Measurements from ENCODE around the gene IFT43. TPM values are rescaled to one million over a fixed set of nuclear protein-coding genes. Genes with fewer than 3 reads are reported as not detected.

IFT43 gene
- total RNA-seq, 1 experiment from 2014 or later: 20.0 TPM

DNA sequence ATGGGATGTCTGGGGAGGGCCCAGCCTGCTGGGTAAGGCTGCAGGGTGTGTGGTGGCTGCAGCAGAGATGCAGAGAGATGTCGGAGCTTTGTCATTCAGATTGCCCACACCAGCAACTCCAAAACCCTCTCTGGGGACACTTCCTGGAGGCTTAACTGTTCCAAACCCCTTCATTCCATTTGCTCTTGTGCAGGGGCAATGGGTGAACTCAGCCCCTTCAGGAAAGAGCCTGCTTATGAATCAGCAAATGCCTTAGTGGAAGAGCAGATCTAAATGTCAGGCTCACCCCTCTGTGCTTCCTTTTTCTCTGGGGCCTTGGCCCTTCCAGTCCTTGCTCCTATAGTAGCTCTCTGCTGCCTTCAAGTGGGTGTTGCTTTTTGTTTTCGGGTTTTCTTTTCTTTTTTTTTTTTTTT, 129.5 kb downstream of the IFT43 start:
- H3K27me3 ChIP-seq (ENCODE audit: control insufficient read depth, insufficient read depth, low read length): no peaks in the 10 kb centered on the region
- no peak for DNase-seq (ENCODE audit: low read depth, low spot score)
- no peak overlapping the region for H3K4me3 ChIP-seq (ENCODE audit: low read depth in 2 of 2, low read length in 2 of 2)
- no peak overlapping the region for H3K27ac ChIP-seq (ENCODE audit: low read length)
- no peak for ATAC-seq
- TF ChIP-seq TCF7L2 (IDR thresholded peaks at IDR 0.05; ENCODE audit: low read depth, low read length) (no peak), SIN3A (IDR thresholded peaks at IDR 0.05; ENCODE audit: borderline replicate concordance, insufficient read depth, low read depth, low read length) (no peak)
- no peaks in the 10 kb centered on the region for H3K9me3 ChIP-seq (ENCODE audit: control insufficient read depth, insufficient read depth, low read depth, low read length)
- intact Hi-C loops (cut with micrococcal nuclease; ENCODE audit: unreplicated experiment): no loop called here
- ChIA-PET POLR2A (no interaction called here), CTCF (no interaction called here)
- no TSS peak for BruUV-seq (replicated peaks)
- in situ Hi-C loops (cut with HindIII; ENCODE audit: low pct_unique_long_range_greater_than_20kb, low sequenced_read_pairs): no loop called here
- H3K36me3 ChIP-seq (ENCODE audit: control insufficient read depth, insufficient read depth, low read length): no peaks in the 10 kb centered on the region
- H3K4me1 ChIP-seq (ENCODE audit: control insufficient read depth, insufficient read depth, low read length): no peaks in the 10 kb centered on the region

DNA sequence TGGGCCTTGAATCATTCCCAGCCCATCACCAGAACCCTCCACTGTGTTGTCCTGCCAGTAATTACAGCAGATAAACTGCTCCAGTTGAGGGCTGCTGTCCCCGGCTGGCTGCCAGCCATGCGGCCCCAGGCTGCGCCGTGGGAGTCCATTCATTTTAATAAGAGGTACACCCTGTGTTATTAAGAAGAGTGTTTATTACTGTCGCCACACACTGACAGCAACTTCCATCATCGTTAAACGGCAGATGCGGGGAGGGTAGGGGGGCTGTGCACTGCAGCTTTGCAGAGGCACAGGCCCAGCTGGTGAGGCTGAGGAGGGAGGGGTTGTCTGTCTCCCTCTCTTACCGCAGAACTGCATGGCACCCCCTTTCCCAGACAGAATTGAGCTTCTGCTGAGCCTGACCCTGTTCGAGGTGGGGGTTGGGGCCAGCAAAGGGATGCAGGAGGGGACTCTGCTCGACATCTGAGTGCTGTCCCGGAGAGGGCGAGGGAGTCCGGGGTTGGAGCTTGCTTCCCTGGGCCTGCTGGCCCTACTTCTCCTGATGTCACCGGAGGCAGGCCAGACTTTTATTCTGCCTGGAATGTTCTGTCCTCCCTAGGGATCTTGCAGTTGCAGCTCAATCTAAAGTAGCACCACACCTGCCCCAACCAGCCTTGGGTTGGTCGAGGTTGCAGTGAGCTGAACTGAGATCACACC, 132.4 kb downstream of the IFT43 start:
- no peak for TF ChIP-seq SIN3A (IDR thresholded peaks at IDR 0.05; ENCODE audit: borderline replicate concordance, insufficient read depth, low read depth, low read length)
- TF ChIP-seq POLR2AphosphoS5 (IDR thresholded peaks at IDR 0.05; ENCODE audit: low read depth, low read length): no peak
- TF ChIP-seq TCF7L2 (IDR thresholded peaks at IDR 0.05; ENCODE audit: low read depth, low read length): no peak
- TF ChIP-seq, protein P1, sequence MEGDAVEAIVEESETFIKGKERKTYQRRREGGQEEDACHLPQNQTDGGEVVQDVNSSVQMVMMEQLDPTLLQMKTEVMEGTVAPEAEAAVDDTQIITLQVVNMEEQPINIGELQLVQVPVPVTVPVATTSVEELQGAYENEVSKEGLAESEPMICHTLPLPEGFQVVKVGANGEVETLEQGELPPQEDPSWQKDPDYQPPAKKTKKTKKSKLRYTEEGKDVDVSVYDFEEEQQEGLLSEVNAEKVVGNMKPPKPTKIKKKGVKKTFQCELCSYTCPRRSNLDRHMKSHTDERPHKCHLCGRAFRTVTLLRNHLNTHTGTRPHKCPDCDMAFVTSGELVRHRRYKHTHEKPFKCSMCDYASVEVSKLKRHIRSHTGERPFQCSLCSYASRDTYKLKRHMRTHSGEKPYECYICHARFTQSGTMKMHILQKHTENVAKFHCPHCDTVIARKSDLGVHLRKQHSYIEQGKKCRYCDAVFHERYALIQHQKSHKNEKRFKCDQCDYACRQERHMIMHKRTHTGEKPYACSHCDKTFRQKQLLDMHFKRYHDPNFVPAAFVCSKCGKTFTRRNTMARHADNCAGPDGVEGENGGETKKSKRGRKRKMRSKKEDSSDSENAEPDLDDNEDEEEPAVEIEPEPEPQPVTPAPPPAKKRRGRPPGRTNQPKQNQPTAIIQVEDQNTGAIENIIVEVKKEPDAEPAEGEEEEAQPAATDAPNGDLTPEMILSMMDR (IDR thresholded peaks at IDR 0.05): no peak
- TF ChIP-seq, protein P2, sequence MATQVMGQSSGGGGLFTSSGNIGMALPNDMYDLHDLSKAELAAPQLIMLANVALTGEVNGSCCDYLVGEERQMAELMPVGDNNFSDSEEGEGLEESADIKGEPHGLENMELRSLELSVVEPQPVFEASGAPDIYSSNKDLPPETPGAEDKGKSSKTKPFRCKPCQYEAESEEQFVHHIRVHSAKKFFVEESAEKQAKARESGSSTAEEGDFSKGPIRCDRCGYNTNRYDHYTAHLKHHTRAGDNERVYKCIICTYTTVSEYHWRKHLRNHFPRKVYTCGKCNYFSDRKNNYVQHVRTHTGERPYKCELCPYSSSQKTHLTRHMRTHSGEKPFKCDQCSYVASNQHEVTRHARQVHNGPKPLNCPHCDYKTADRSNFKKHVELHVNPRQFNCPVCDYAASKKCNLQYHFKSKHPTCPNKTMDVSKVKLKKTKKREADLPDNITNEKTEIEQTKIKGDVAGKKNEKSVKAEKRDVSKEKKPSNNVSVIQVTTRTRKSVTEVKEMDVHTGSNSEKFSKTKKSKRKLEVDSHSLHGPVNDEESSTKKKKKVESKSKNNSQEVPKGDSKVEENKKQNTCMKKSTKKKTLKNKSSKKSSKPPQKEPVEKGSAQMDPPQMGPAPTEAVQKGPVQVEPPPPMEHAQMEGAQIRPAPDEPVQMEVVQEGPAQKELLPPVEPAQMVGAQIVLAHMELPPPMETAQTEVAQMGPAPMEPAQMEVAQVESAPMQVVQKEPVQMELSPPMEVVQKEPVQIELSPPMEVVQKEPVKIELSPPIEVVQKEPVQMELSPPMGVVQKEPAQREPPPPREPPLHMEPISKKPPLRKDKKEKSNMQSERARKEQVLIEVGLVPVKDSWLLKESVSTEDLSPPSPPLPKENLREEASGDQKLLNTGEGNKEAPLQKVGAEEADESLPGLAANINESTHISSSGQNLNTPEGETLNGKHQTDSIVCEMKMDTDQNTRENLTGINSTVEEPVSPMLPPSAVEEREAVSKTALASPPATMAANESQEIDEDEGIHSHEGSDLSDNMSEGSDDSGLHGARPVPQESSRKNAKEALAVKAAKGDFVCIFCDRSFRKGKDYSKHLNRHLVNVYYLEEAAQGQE (IDR thresholded peaks at IDR 0.05; ENCODE audit: insufficient read depth in 1 of 2, low read depth in 2 of 2, low read length in 1 of 2): no peak
- H3K4me1 ChIP-seq (ENCODE audit: control insufficient read depth, insufficient read depth, low read length): no peaks in the 10 kb centered on the region
- intact Hi-C loops (cut with micrococcal nuclease; ENCODE audit: unreplicated experiment) (no loop called here), in situ Hi-C loops (cut with HindIII; ENCODE audit: low pct_unique_long_range_greater_than_20kb, low sequenced_read_pairs) (no loop called here)
- no peaks in the 10 kb centered on the region for H3K27me3 ChIP-seq (ENCODE audit: control insufficient read depth, insufficient read depth, low read length)
- H3K36me3 ChIP-seq (ENCODE audit: control insufficient read depth, insufficient read depth, low read length): no peaks in the 10 kb centered on the region
- no peak overlapping the region for H3K4me3 ChIP-seq (ENCODE audit: low read depth in 2 of 2, low read length in 2 of 2)
- ChIA-PET CTCF (no interaction called here), POLR2A (interaction anchor here (0.7 kb wide), 1 partner anchor 63 kb away, joined by 11 read pairs; no protein-coding TSS in a partner anchor)
- no peak for DNase-seq (ENCODE audit: low read depth, low spot score)
- H3K27ac ChIP-seq (ENCODE audit: low read length): no peak overlapping the region
- ATAC-seq: no peak
- no peaks in the 10 kb centered on the region for H3K9me3 ChIP-seq (ENCODE audit: control insufficient read depth, insufficient read depth, low read depth, low read length)
- no TSS peak for BruUV-seq (replicated peaks)

DNA sequence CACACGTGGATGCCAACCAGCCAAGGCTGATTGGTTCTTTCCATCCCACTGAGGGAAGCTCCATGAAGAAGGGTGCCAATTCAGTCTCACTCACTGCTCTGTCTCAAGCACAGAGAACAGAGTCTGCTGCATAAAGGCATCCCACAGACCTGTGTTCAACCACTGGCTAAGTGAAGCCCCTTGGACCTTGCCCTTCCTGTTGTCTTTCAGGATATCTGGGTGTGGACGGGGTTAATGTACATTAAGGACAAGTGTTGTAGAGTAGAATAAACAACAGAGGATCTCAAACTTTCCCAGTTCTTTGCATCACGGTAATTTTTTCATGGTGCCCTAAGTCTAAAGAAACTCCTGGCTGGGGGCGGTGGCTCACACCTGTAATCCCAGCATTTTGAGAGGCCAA, 133.0 kb downstream of the IFT43 start:
- H3K27me3 ChIP-seq (ENCODE audit: control insufficient read depth, insufficient read depth, low read length): no peaks in the 10 kb centered on the region
- H3K36me3 ChIP-seq (ENCODE audit: control insufficient read depth, insufficient read depth, low read length): no peaks in the 10 kb centered on the region
- in situ Hi-C loops (cut with HindIII; ENCODE audit: low pct_unique_long_range_greater_than_20kb, low sequenced_read_pairs): no loop called here
- H3K4me3 ChIP-seq (ENCODE audit: low read depth in 2 of 2, low read length in 2 of 2): no peak overlapping the region
- ATAC-seq: no peak
- ChIA-PET CTCF (no interaction called here), POLR2A (no interaction called here)
- no peaks in the 10 kb centered on the region for H3K9me3 ChIP-seq (ENCODE audit: control insufficient read depth, insufficient read depth, low read depth, low read length)
- BruUV-seq (replicated peaks): no TSS peak
- intact Hi-C loops (cut with micrococcal nuclease; ENCODE audit: unreplicated experiment): no loop called here
- no peak for DNase-seq (ENCODE audit: low read depth, low spot score)
- TF ChIP-seq, protein P2 (IDR thresholded peaks at IDR 0.05; ENCODE audit: insufficient read depth in 1 of 2, low read depth in 2 of 2, low read length in 1 of 2): no peak
- TF ChIP-seq TCF7L2 (IDR thresholded peaks at IDR 0.05; ENCODE audit: low read depth, low read length): no peak
- H3K4me1 ChIP-seq (ENCODE audit: control insufficient read depth, insufficient read depth, low read length): no peaks in the 10 kb centered on the region
- no peak overlapping the region for H3K27ac ChIP-seq (ENCODE audit: low read length)

Data from Panc1 (cell line).